Effector memory CD8-positive, alpha-beta T cell (primary cell): ENCODE measurements around the gene RAET1E.
"Not testable (repeated sequence)": the region's sequence is repeated elsewhere in the genome, so short reads cannot be mapped to it uniquely, and the experiment has no call there.

Experiments
- ATAC-seq: fragments of 150-1000 bp; cut with Tn5 transposase; replicated peaks from 2 replicates; pipeline ENCODE4 v1.10.0; 2021; ENCODE audit warnings: mild to moderate bottlenecking, moderate library complexity
- DNase-seq, 3 experiments: peaks; one replicate each; pipeline ENCODE4 v3.0.0; 2021
- H3K27ac Mint-ChIP-seq, 2 donors: one replicate each; pipeline ENCODE4 v1.8.0; 2022; ENCODE audit warnings: mild to moderate bottlenecking in 2 of 2, mixed read lengths in 2 of 2, moderate library complexity in 2 of 2
- H3K27me3 Mint-ChIP-seq, 2 donors: one replicate each; pipeline ENCODE4 v1.8.0; 2022; ENCODE audit warnings: mixed read lengths in 2 of 2
- H3K36me3 Mint-ChIP-seq: one replicate; pipeline ENCODE4 v1.8.0; 2022; ENCODE audit warnings: mild to moderate bottlenecking, moderate library complexity, mixed read lengths; ENCODE audit not compliant: insufficient read depth
- H3K4me1 Mint-ChIP-seq, 2 donors: one replicate each; pipeline ENCODE4 v1.8.0; 2022; ENCODE audit warnings: low read depth in 2 of 2, mixed read lengths in 2 of 2
- H3K4me3 Mint-ChIP-seq, 2 donors: one replicate each; pipeline ENCODE4 v1.8.0; 2022; ENCODE audit warnings: mild to moderate bottlenecking in 2 of 2, mixed read lengths in 2 of 2, moderate library complexity in 2 of 2
- H3K9me3 Mint-ChIP-seq, 2 donors: one replicate each; pipeline ENCODE4 v1.8.0; 2022; ENCODE audit warnings: mixed read lengths in 2 of 2

Gene RAET1E

DNA sequence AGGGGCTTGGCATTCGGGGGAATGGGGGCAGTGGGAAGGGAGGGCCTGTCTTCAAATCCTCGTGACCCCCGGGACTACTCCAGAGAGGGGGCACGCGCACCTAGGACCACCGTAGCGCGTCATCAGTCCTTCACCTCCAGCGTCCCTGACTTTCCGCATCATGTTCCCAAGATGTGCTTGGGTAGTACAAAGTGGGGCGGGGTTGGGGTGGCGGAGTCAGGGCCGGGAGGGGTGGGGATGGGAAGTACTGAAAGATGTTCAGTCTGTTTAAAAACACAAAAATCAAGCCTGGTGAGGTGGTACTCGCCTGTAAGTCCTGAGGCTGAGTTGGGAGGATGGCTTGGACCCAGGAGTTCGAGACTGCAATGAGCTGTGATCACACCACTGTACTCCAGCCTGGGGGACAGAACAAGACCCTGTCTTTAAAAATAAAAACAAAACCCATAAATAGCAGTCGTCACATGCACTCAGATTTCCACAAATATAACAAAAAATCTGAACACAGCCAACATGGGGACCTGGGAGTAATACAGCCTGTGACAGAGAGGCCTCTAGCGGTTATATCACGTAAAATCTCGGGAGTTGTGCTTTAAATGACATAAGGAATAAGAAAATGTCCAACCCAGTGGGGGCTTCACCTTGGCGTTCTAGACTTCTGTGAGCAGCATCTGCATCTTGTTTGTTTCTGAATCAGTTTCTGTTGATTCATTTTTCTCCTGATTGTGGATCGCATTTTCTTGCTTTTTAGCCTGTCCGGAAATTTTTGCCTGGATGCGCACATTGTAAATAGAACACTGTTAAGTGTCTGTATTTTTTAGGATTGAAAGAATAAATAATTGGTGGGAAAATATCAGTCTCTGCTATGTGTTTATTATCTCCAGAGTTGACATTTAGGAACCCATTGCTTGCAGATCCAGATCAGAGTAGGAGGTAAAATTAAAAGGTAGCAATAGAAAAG is 33.1 kb downstream of the RAET1E start:
- Mint-ChIP-seq H3K4me1 (peaks cover 2 to 7% of the 10 kb centered on the region in 2 donors), H3K27me3 (peaks cover 8 to 32% of the 10 kb centered on the region in 2 donors), H3K9me3 (no peaks in the 10 kb centered on the region), H3K4me3 (peak overlapping the region; percentile 59 to 83), H3K36me3 (no peaks in the 10 kb centered on the region), H3K27ac (no peak overlapping the region)
- DNase-seq (peak; percentile 20 to 35 (median 24)), ATAC-seq (peak; percentile 23)

DNA sequence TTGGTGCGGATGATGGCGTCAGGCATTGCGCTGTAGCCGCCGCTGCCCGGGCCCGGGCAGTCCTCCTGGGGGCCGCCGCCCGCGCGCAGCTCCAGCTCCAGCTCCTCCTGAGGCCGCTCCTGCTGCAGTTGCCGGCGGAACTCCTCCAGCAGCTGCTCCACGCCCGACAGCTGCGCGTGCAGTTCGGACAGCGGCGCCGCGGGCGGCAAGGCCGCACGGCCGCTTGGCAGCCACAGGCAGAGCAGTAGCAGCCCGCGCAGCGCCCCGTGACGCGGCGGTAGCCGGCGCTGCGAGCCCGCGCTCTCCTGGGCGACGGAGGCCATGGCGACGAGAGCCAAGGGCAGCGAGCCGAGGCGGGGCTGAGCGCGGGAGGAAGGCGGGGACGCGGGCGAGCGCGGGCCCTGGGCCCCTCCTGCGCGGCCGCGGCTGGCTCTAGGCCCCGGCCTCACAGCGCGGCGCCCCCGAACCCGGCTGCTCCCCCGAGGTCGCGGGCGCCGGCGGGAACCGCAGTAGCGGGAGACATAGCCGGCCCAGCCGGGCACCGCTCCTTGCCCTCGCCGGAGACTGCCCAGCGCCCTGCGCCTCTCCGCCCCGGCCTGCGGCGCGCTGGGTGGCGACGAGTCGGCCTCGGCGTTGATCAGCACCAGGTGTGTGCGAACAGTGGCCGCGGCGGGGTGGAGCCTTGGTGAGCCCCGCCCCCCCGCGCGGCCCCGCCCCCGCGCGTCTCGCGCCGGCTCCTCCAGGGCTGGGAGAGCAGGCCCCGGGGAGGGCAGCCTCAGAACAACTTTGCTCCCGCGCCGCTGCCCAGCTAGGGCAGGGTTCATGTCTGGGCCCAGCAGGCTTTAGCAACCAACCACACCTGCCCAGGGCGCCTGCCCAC is 34.0 kb downstream of the RAET1E start, which contains the start of gene LRP11:
Gene LRP11 (minus strand): TSS at position 662 of the 880 bp plus-strand sequence. CDS start 339 bp downstream, at position 323.
- Mint-ChIP-seq H3K27me3 (peaks cover 8 to 39% of the 10 kb centered on the region in 2 donors), H3K4me3 (peak within 1 kb of the TSS; percentile 59 to 83), H3K27ac (peak within 1 kb of the TSS in 1 of 2 donors; percentile 35), H3K36me3 (no peaks in the 10 kb centered on the region), H3K4me1 (peaks cover 2 to 7% of the 10 kb centered on the region in 2 donors), H3K9me3 (no peaks in the 10 kb centered on the region)
- ATAC-seq (peak; percentile 84), DNase-seq (peak; percentile 65 to 76 (median 73))

DNA sequence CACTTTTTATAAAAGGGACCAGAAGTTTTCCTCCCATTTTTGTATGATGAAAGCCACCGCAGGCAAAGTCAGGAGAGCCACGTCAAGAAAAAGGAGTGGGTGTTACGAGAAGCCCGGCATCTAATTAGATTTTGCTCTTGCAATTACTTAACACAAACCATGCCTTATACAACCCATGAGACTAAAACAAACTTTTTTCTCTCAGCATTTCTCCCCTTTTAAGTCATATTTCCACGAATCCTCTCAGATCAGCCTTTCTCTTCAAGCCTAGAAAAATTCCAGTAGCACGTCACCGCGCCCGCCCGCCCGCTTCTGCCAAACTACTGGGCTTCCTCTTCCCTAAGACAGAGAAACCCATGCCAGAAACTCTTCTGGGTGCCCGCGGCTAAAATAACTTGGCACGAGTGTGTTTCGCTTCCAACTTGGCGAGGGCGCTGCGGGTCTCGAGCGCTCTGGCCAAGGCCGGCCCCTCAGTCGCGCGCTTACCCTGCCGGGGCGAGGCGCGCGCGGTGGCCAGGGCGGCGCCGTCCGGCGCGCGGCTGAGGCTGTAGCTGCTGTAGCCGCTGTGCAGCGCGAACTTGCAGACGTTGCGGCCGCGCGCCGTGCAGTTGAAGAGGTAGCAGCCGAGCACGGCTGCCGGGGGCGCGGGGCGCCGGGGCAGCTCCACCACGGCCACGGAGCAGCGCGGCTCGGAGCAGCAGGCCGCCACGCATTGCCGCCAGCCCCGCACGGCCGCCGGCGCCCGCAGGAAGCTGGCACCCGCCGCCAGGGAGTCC is 34.8 kb downstream of the RAET1E start:
- H3K36me3 Mint-ChIP-seq, result no peaks in the 10 kb centered on the region
- ATAC-seq, result peak; percentile 13

DNA sequence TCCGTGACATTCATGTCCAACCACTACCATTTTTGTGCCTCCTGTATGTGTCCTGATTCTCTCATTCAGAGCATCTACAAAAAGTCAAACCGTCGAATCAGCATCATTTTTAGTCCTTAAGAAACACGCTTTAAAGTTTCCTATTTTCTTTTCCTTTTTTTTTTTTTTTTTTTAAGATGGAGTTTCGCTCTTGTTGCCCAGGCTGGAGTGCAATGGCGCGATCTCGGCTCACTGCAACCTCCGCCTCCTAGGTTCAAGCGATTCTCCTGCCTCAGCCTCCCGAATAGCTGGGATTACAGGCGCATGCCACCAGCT is 35.5 kb downstream of the RAET1E start:
- H3K36me3 Mint-ChIP-seq, DNase-seq, H3K9me3 Mint-ChIP-seq, H3K4me1 Mint-ChIP-seq, ATAC-seq: not testable (repeated sequence)
- H3K27me3 Mint-ChIP-seq, result peaks cover 13 to 47% of the 10 kb centered on the region in 2 donors
- peak overlapping the region in 1 of 2 donors; percentile 35 for H3K27ac Mint-ChIP-seq
- H3K4me3 Mint-ChIP-seq, result peak overlapping the region; percentile 58 to 83

More for the DNA sequence above, 34.8 kb downstream of the RAET1E start:
- peak in 1 of 3 experiments; percentile 3 for DNase-seq
- Mint-ChIP-seq H3K27ac (peak overlapping the region in 1 of 2 donors; percentile 35), H3K9me3 (no peaks in the 10 kb centered on the region), H3K4me1 (peaks cover 2 to 7% of the 10 kb centered on the region in 2 donors), H3K27me3 (peaks cover 11 to 43% of the 10 kb centered on the region in 2 donors), H3K4me3 (peak overlapping the region; percentile 59 to 83)

DNA sequence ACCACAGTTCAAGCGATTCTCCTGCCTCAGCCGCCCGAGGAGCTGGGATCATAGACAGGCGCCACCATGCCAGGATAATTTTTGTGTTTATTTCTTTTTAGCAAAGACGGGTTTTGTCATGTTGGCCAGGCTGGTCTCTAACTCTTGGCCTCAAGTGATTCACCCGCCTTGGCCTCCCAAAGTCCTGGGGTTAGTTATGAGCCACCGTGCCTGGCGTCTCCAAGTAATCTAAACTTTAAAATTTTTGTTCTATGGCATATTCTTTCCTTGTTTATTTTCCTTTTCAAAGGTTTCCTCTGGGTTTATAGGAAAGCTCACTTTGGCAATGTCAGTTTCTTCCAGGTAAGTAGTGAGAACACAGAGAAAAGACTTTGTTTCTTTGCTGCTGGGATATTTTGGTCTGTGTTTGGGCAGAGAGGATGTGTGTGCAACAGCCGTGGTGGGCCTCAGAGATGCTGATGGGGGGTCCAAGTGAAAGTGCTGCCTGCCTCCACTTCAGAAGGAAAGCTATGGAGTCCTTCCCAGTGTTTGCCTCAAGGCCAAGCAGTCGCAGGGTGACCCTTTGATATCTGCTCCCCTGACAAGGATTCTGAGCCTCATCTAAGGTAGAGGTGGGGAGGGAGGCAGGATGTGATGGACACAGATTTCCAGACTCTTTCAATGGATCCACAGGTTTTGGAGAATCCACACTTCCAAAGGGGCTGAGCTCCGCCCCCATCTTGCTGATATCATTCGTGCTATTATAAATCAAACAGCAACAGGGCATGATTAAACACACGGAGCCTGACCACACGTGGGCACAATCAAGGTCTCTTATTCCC is 36.1 kb downstream of the RAET1E start:
- DNase-seq (no peak), ATAC-seq (no peak)
- peaks cover 2 to 7% of the 10 kb centered on the region in 2 donors for H3K4me1 Mint-ChIP-seq
- no peaks in the 10 kb centered on the region for H3K36me3 Mint-ChIP-seq
- H3K27me3 Mint-ChIP-seq, result peaks cover 13 to 47% of the 10 kb centered on the region in 2 donors
- no peaks in the 10 kb centered on the region for H3K9me3 Mint-ChIP-seq
- no peak overlapping the region for H3K27ac Mint-ChIP-seq
- peak overlapping the region; percentile 23 to 58 for H3K4me3 Mint-ChIP-seq

DNA sequence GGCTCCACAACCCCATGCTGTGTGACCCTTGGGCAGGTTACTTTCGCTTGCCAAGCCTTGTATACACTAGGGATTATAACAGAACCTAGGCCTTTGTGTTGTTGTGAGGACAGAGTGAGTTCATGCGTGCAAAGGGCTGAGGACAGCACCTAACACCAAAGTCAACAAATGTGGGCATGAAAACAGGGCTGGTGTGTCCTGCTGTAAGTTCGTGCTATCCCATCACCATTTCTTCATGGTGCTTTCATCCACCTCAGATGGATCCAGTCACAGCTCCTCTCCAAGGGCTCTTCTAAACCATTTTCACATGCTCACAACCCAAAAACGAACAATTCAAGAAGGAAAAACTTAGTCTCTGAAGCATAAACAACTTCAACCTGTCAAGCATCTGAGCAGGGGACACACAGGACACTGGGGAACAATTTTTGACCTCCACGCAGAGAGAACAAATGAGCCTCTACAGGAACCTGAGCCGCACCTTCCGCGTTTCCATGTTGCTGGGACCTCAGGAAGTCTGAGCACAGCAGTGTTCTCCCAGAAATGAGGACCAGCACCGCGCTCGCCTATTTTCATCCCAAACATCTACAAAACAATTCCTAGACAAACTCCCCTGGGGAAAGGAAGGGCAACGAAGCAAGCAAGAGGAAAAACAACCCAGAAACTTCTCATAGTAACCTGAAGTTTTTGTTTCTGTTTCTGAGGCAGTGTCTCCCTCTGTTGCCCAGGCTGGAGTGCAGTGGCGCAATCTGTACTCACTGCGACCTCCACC is 36.9 kb downstream of the RAET1E start:
- no peaks in the 10 kb centered on the region for H3K9me3 Mint-ChIP-seq
- H3K4me1 Mint-ChIP-seq, result peaks cover 2 to 7% of the 10 kb centered on the region in 2 donors
- H3K36me3 Mint-ChIP-seq, result no peaks in the 10 kb centered on the region
- no peak overlapping the region for H3K27ac Mint-ChIP-seq
- DNase-seq (no peak), ATAC-seq (no peak)
- no peak overlapping the region for H3K4me3 Mint-ChIP-seq
- peaks cover 13 to 40% of the 10 kb centered on the region in 2 donors for H3K27me3 Mint-ChIP-seq

DNA sequence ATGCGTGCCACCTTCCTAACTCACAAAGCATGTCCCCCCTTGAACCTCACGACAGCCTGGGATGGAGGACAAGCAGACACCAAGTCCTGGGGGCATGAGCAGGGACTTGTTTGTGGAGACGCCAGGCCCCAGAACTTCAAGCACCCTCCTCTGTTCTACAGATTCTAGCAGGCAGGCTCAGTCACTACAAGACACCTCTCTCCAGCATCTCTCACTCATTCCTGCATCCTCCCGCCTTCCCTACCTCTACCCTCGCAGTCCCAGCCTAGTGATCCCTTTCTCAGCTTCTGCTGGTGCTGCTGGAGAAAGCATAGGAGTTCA is 37.4 kb downstream of the RAET1E start:
- DNase-seq (no peak), ATAC-seq (no peak)
- H3K9me3 Mint-ChIP-seq, result no peaks in the 10 kb centered on the region
- no peak overlapping the region for H3K4me3 Mint-ChIP-seq
- no peaks in the 10 kb centered on the region for H3K36me3 Mint-ChIP-seq
- peaks cover 13 to 40% of the 10 kb centered on the region in 2 donors for H3K27me3 Mint-ChIP-seq
- H3K27ac Mint-ChIP-seq, result no peak overlapping the region
- H3K4me1 Mint-ChIP-seq, result peaks cover 2 to 7% of the 10 kb centered on the region in 2 donors

DNA sequence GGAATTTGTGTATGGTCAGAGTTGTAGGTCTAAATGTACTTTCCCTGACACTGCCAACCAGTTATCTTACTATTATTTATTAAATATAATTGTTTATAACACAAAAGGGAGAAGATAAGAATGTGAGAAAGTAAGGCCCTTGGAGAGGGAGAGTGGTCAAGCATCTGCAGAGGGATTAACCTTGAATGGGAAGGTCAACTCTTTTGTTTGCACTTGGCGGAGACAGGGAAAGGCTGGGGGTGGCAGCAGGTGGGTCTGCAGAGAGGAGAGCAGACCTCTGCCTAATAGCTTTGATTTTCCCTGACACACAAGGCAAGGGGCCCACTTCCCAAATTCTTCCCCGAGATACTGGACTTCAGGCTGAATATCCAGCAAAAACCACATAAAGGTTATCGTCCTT is 38.0 kb downstream of the RAET1E start:
- no peak overlapping the region for H3K4me3 Mint-ChIP-seq
- H3K36me3 Mint-ChIP-seq, result no peaks in the 10 kb centered on the region

DNA sequence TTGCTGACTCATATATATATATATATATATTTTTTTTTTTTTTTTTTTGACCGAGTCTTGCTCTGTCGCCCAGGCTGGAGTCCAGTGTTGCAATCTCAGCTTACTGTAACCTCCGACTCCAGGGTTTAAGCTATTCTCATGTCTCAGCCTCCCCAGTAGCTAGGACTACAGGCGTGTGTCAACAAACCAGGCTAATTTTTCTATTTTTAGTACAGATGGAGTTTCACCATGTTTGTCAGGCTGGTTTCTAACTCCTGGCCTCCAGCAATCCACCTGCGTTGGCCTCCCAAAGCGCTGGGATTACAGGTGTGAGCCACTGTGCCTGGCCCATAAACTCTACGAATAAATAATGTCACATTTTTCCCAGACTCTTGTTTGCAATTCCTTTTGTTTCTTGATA is 38.5 kb downstream of the RAET1E start:
- no peak for ATAC-seq
- DNase-seq, result no peak
- no peak overlapping the region for H3K4me3 Mint-ChIP-seq
- no peaks in the 10 kb centered on the region for H3K36me3 Mint-ChIP-seq
- peaks cover 13 to 50% of the 10 kb centered on the region in 2 donors for H3K27me3 Mint-ChIP-seq
- peaks cover 2 to 7% of the 10 kb centered on the region in 2 donors for H3K4me1 Mint-ChIP-seq
- no peaks in the 10 kb centered on the region for H3K9me3 Mint-ChIP-seq
- H3K27ac Mint-ChIP-seq, result no peak overlapping the region

More for the DNA sequence above, 38.0 kb downstream of the RAET1E start:
- H3K9me3 Mint-ChIP-seq, result no peaks in the 10 kb centered on the region
- ATAC-seq (no peak), DNase-seq (no peak)
- H3K4me1 Mint-ChIP-seq, result peaks cover 2 to 7% of the 10 kb centered on the region in 2 donors
- peaks cover 13 to 44% of the 10 kb centered on the region in 2 donors for H3K27me3 Mint-ChIP-seq
- no peak overlapping the region for H3K27ac Mint-ChIP-seq

DNA sequence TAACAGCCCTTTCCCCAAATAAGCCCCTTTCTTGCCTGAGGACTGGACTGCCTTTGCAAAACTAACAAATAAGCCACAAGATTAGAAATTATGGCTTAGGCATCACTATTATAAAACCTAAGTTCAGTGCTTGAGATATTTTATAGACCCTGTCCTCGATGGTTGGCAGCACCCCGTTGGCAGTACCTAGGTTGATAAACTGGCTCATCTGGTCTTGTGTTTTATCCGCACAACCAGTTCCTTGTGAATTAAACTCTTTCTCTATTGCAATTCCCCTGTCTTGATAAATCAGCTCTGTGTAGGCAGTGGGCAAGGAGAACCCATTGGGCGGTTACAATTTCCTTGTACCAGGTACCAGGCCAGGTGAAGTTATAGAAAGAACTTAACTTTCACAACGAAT is 40.4 kb downstream of the RAET1E start:
- H3K36me3 Mint-ChIP-seq, result no peaks in the 10 kb centered on the region
- H3K4me1 Mint-ChIP-seq, result peaks cover 0 to 3% of the 10 kb centered on the region in 2 donors
- H3K27ac Mint-ChIP-seq, result no peak overlapping the region
- no peak for DNase-seq
- H3K4me3 Mint-ChIP-seq, result no peak overlapping the region
- ATAC-seq, result no peak
- no peaks in the 10 kb centered on the region for H3K9me3 Mint-ChIP-seq
- H3K27me3 Mint-ChIP-seq, result peaks cover 13 to 50% of the 10 kb centered on the region in 2 donors

DNA sequence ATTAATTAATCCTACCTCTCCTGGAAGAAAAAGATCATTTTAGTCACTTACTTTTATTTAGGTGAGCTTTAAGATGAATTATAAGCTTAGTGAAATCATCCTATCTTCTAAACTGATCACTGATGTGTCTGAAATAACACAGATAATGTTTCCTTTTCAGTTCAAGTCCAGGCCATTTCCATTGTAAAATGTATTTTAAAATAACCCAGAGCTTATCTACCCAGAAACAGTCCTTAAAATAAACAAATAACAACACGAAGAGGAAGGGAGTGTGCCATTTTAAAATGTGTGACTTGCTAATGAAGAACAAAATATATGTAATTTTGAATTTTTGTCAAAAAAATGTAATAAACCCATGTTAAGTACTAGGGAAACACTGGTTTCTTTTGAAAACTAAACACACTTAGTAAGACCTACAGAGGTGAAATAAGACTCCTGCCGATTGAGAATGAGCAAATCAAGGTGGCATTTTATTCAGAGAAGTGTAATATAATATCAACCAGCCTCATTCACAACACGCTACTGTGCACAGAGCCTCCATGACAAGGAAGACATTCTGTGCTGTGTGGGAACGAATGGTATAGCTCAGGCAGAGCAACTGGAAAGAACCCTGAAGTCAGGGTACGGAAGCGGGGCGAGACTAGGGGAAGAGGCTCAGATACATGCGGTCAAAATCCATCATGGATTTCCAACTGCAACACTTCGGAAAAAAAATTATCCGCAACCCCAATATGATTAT is 41.5 kb downstream of the RAET1E start:
- no peaks in the 10 kb centered on the region for H3K36me3 Mint-ChIP-seq
- H3K27ac Mint-ChIP-seq, result no peak overlapping the region
- ATAC-seq (no peak), DNase-seq (no peak)
- peaks cover 13 to 47% of the 10 kb centered on the region in 2 donors for H3K27me3 Mint-ChIP-seq
- no peaks in the 10 kb centered on the region for H3K4me1 Mint-ChIP-seq
- no peak overlapping the region for H3K4me3 Mint-ChIP-seq
- H3K9me3 Mint-ChIP-seq, result no peaks in the 10 kb centered on the region
